Fibroblast of pulmonary artery (primary cell): ENCODE measurements around the gene SKIC8.

Experiments used
- DNase-seq: peaks from one replicate; pipeline ENCODE4 v3.0.0-alpha.2; 2010; ENCODE audit warnings: low read depth
- H3K4me3 ChIP-seq: replicated peaks from 2 replicates; pipeline ENCODE4 v1.5.1; 2011; ENCODE audit warnings: low read depth, mild to moderate bottlenecking, control low read depth, low read length, moderate library complexity
- TF ChIP-seq, protein P1 (sequence below): IDR thresholded peaks from 2 replicates; pipeline ENCODE4 v1.5.1; 2011; ENCODE audit warnings: mild to moderate bottlenecking, control low read depth, low read length, inconsistent platforms; ENCODE audit errors: missing control alignments

The SKIC8 gene

DNA sequence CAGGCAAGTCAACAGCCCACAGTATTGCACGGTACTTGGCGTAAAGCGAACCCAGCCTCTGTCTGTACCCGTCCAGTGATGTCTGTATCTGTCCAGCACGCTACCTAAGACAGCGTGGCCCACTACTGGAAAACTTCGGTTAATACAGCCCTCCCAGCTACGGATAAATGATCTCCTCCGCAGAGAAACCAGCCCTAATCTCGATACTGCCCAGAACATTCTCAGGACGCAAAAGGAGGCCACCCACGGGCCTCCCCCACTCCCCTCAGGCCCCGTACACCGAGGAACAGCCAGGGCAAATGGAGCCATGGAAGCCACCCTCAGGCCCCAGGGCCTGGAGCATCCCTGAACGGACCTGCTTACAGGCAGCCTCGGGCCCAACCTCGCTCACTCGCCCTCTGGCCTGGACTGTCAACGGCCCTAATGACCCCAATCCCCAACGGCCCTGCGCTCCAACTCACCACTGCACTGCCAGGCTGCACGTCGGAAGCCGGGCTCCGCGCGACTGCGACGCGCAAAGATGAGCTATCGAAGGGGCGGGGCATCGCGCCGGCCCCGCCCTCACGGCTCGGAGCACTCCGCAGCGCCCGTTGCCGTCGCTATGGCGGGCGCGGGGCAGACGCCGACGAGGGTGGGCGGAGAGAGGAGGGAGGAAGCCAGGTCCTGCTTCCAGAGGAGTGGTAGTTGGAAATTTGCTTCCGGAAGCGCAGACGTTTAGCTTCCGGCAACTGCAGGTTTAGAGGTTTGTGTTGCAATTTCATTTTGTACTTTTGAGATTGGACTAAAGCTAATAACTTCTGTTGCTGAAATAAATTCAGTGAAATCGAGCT, at the start of gene SKIC8:
Gene SKIC8 (minus strand): TSS at position 509 of the 830 bp plus-strand sequence. CDS start 3,923 bp downstream, outside the sequence.
- peak within 1 kb of the TSS; percentile 98 for H3K4me3 ChIP-seq
- TF ChIP-seq, protein P1, sequence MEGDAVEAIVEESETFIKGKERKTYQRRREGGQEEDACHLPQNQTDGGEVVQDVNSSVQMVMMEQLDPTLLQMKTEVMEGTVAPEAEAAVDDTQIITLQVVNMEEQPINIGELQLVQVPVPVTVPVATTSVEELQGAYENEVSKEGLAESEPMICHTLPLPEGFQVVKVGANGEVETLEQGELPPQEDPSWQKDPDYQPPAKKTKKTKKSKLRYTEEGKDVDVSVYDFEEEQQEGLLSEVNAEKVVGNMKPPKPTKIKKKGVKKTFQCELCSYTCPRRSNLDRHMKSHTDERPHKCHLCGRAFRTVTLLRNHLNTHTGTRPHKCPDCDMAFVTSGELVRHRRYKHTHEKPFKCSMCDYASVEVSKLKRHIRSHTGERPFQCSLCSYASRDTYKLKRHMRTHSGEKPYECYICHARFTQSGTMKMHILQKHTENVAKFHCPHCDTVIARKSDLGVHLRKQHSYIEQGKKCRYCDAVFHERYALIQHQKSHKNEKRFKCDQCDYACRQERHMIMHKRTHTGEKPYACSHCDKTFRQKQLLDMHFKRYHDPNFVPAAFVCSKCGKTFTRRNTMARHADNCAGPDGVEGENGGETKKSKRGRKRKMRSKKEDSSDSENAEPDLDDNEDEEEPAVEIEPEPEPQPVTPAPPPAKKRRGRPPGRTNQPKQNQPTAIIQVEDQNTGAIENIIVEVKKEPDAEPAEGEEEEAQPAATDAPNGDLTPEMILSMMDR: no peak
- DNase-seq: peak; percentile 94

DNA sequence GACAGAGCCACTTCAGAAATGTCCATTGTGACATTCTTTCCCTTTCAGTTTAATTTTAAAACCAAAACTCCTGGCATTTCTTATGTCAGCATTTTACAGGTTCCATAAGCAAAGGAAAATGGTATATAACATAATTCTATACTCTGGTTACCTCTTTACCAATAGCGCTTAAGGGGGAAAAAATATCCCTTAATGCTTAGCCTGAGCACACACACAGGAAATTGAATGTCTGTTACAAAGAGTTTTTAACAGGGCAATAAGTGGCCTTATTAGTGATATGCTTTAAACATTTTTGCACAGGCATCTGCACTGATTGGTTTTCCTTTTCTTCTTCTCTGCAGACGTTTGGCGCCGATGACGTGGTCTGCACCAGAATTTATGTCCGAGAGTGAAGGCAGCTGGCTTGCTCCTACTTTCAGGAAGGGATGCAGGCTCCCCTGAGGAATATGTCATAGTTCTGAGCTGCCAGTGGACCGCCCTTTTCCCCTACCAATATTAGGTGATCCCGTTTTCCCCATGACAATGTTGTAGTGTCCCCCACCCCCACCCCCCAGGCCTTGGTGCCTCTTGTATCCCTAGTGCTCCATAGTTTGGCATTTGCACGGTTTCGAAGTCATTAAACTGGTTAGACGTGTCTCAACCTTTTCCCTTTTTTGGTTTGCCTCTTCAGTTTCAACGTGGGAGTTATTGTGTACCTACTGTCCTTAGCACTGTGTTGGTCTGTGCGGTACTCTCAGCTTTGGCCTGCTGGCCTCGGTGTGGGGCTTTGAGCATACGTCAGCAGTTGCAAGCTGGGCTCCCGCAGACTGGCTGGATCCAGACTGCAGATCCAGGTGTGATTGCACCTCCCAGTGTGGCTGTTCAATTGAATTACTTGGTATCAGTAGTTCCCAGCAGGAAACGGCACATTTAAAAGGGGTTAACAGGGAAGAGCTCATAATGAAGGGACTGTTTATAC, 48.5 kb upstream of the SKIC8 start:
- TF ChIP-seq, protein P1: no peak
- no peak overlapping the region for H3K4me3 ChIP-seq
- no peak for DNase-seq

DNA sequence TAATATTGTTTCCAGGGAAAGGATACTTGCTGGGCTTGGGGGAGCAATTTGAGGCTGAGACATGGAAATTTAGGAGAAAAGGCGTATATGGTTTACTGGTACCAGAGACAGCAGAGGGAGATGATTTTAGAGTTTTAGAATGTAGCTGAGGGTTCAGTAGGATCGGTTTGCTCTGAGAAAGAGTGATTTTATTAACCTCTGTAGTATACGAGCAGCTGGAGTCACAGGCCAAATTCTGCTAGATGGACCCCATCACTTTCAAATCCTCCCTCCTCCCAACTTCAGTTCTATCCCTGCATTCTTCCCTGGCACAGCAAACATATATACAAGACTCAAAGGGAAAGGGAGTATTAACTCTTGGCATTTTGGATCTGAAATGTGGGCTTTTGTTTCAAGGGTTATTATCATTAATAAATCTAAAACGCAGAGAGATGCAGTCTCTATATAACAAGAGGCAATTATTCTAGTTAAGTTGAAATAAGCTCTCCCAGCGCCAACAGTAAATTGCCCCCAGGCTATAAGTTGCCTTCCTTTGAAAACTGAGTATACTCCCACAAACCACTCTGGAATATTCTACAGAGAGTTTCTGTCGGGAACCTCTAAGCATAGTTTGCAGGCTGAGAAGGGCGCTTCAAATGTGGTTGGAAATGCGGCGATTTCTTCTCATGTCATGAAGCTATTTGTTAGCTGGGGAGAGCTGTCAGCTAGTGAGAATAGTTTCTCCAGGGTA, 46.2 kb upstream of the SKIC8 start:
- no peak overlapping the region for H3K4me3 ChIP-seq
- DNase-seq: no peak
- TF ChIP-seq, protein P1: no peak

DNA sequence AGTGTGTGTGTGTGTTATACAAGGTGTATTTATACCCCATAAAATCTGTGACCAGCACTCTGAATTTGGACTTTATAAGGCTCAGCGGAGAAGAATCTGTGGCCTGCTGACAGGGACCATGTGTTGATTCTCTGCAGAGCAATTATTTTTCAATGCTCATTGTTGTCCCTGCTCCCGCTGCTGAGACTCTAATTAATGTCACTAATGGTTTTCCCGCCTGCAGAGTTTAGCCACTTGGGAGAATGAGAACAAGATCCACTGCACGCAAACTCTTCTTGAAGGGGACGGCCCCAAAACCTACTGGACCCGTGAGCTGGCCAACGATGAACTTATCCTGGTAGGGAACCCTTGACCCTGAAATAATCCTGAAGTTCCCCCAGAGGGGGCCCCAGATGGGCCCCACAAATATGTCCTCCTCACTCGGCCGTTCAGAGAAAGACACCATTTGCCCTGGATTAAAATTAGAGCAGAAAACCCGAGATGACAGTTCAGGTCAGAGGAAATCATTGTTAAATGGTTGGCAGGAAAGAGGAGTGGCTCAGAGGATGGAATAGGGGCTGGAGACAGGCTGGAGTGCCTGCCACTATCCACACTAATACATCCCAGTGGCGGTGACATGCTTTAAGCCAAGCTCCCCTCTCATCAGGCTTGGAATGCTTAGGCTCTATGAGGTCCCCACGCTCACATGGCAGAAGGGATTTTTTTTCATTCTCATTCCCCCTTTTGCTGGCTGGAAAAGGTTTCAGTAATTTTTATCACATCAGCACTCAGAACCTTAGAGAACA, 44.1 kb upstream of the SKIC8 start:
- no peak for DNase-seq
- H3K4me3 ChIP-seq: no peak overlapping the region
- TF ChIP-seq, protein P1: no peak

DNA sequence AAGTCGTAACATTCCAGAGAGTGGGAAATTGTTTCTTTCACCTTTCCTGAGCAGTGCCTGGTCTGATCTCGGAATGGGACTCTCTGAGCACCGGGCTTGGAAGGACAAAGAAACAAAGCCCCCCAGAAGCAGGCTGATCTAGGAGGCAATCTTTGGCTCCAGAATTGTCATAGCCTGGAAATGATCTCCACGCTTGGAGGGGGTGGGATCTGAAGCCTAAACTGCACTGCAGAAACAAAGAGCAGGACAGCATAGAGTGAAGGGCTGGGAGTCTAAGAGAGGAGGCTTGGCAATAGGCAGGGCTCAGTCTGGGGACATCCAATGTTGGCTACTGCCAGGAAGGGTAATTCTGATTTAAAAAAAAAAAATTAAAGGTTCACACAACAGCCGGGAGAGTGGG, 42.6 kb upstream of the SKIC8 start:
- TF ChIP-seq, protein P1: no peak
- no peak overlapping the region for H3K4me3 ChIP-seq
- DNase-seq: no peak
